Stromal cell of bone marrow (primary cell): Measurements from ENCODE around the gene DNAJC17.

Source experiments
- DNase-seq: peaks from one replicate; pipeline ENCODE4 v3.0.0-alpha.2; 2012; ENCODE audit warnings: low read depth

Gene DNAJC17

GRCh38 chr15:40766906-40767837 is 40.1 kb downstream of the DNAJC17 start:
- DNase-seq: no peak

GRCh38 chr15:40766194-40766815 is 41.0 kb downstream of the DNAJC17 start:
- no peak for DNase-seq

- no peak for DNase-seq
Measured at GRCh38 chr15:40764629-40765103, 42.6 kb downstream of the DNAJC17 start.

- no peak for DNase-seq
Measured at GRCh38 chr15:40763801-40764628, 43.3 kb downstream of the DNAJC17 start, which contains the start of gene GCHFR. Gene GCHFR, plus strand, starts transcription at chr15:40764068. Its CDS starts 113 bp downstream, at chr15:40764181.

- DNase-seq: no peak
Measured at GRCh38 chr15:40762919-40763800, 44.1 kb downstream of the DNAJC17 start.

GRCh38 chr15:40759961-40760360 is 47.3 kb downstream of the DNAJC17 start:
- DNase-seq: no peak

GRCh38 chr15:40756938-40757337 is 50.3 kb downstream of the DNAJC17 start:
- no peak for DNase-seq

- DNase-seq: no peak
Measured at GRCh38 chr15:40755812-40756208, 51.5 kb downstream of the DNAJC17 start.

- DNase-seq: peak; percentile 81
Measured at GRCh38 chr15:40754883-40755811, 52.1 kb downstream of the DNAJC17 start, which contains the start of gene RMDN3. Gene RMDN3, minus strand, starts transcription at chr15:40755254. Its CDS starts 471 bp downstream, at chr15:40754783.

- no peak for DNase-seq
Measured at GRCh38 chr15:40754574-40754882, 52.7 kb downstream of the DNAJC17 start.

GRCh38 chr15:40751745-40752144 is 55.5 kb downstream of the DNAJC17 start:
- DNase-seq: no peak

- no peak for DNase-seq
Measured at GRCh38 chr15:40750885-40751284, 56.4 kb downstream of the DNAJC17 start.

GRCh38 chr15:40749151-40749630 is 58.1 kb downstream of the DNAJC17 start:
- DNase-seq: no peak

- no peak for DNase-seq
Measured at GRCh38 chr15:40747685-40748631, 59.3 kb downstream of the DNAJC17 start.

- no peak for DNase-seq
Measured at GRCh38 chr15:40746916-40747418, 60.3 kb downstream of the DNAJC17 start.

- no peak for DNase-seq
Measured at GRCh38 chr15:40744815-40745152, 62.5 kb downstream of the DNAJC17 start.

GRCh38 chr15:40743921-40744814 is 63.1 kb downstream of the DNAJC17 start:
- peak; percentile 61 for DNase-seq

GRCh38 chr15:40743485-40743901 is 63.8 kb downstream of the DNAJC17 start:
- no peak for DNase-seq
